GM18520 (cell line): ENCODE results near the gene DENND6B.

ENCODE experiments used
- ATAC-seq: cut with Tn5 transposase; IDR thresholded peaks from one replicate; pipeline ENCODE4 v1.9.1; 2021; ENCODE audit not compliant: unreplicated experiment

DENND6B gene

GRCh38 chr22:50304528-50305392 lies 22.1 kb downstream of the DENND6B start:
- no peak for ATAC-seq

- no peak for ATAC-seq
Observed at GRCh38 chr22:50303848-50304527, 22.8 kb downstream of the DENND6B start.

- no peak for ATAC-seq
Observed at GRCh38 chr22:50303515-50303847, 23.3 kb downstream of the DENND6B start.

DNA sequence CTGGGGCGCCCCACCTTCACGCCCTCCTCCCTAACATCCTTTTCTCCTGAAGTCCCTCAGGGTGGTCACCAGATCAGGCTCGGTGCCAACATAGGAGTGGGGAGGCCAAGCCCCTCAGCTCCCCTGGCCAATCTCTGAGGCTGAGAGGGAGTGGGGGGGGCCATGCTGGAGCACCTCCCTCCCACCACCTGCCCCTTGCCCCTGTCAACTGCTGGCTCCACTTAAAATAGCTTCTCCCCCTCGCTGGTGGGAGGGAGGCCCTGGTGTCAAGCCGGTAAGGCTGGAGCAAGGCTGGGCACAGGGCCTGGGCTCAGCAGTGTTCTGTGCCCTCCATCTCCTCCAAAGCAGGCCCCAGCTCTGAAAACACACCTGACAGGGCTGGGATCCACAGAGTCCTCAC lies 24.2 kb downstream of the DENND6B start:
- ATAC-seq, result no peak

DNA sequence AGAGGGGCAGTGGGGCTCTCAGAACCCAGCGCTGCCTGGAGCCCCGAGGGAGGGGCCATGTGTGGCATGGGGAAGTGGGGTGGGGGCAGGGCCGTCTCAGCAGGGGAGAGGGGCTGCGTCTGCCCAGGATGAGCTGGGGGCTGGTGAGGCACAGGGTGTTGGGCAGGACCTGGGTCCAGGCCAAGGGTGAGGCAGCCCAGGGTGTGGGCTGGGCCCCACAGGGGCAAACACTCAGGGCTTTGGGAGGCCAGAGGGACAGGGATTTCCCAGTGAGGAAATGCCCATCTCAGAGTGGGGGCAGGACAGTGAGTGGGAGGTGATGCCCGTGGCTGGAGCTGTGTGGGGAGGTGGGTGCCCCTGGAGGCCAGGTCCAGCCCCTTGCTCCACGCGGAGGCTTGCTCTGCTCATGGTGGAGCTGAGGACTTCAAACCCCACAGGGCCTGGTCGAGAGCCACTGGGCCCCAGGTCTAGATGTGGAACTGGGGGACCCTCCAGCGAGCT lies 24.7 kb downstream of the DENND6B start:
- ATAC-seq, result no peak

DNA sequence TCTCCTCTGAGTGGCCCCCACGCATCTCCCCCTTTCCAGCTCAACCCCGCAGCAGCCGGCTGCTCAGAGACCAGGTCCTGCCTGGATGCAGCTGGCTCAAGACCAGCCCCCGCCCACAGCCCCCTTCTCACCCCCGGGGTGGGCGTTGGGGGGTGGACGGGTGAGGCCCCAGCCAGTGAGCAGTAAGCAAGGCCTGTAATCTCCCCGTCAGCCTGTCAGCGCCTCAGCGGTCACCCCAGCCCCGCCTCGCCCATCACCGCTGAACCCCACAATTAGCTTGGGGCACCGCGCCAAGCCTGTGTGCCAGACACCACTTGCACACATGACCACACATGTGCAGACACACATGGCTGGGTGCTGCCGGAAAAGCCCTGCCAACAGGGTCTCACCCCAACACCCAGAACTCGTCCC lies 25.2 kb downstream of the DENND6B start:
- ATAC-seq, result no peak

DNA sequence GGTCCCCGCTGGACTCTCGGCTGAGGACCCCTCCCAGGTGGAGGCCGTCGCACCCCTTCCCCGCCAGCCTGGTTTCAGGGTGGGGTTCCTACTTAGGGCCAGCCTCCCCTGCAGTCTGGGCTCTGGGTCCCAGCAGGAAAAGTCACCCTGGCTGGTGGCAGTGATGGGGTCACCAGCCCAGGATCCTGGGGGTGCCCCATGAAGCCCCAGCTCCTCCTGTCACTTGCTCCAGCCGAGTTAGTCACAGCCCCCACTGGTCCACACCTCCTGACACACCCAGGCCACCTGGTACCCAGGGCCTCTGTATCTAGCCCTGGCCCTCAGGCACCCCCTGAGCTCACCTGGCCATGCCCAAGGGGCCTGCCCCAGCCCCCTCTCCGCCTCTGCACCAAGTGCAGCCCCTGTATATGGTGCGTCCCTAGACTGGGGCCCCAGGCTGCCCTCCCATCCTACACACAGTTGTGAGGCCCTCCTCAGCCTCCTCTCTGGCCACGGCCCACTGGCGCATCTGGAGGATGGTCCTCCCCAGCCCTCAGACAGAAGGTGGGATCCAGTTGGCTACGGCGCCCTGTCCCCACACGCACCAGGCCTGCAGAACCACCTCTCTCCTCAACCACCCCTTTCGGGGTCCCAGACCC lies 26.1 kb downstream of the DENND6B start:
- ATAC-seq, result no peak

GRCh38 chr22:50299785-50300619 lies 26.8 kb downstream of the DENND6B start:
- ATAC-seq, result no peak

GRCh38 chr22:50298937-50299784 lies 27.7 kb downstream of the DENND6B start:
- no peak for ATAC-seq

DNA sequence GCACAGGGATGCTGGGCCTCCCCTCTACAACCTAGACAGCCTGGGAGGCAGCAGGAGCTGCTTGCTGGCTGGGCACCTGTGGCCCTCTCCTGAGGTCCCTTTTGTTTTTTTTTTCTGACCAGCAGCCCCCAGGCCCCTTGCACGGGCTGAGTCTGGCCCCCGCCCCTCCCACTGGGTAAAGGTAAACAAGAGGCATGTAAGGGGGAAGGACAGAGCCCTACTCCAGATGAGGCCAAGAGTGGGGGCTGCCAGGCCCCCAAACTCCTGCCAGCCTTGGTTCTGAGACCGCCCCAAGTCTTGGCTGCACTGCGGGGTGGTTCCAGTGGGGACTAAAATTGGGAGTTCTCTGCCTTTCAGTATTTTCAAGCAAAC lies 28.6 kb downstream of the DENND6B start:
- no peak for ATAC-seq

- ATAC-seq, result no peak
Observed at GRCh38 chr22:50297510-50298265, 29.1 kb downstream of the DENND6B start.

DNA sequence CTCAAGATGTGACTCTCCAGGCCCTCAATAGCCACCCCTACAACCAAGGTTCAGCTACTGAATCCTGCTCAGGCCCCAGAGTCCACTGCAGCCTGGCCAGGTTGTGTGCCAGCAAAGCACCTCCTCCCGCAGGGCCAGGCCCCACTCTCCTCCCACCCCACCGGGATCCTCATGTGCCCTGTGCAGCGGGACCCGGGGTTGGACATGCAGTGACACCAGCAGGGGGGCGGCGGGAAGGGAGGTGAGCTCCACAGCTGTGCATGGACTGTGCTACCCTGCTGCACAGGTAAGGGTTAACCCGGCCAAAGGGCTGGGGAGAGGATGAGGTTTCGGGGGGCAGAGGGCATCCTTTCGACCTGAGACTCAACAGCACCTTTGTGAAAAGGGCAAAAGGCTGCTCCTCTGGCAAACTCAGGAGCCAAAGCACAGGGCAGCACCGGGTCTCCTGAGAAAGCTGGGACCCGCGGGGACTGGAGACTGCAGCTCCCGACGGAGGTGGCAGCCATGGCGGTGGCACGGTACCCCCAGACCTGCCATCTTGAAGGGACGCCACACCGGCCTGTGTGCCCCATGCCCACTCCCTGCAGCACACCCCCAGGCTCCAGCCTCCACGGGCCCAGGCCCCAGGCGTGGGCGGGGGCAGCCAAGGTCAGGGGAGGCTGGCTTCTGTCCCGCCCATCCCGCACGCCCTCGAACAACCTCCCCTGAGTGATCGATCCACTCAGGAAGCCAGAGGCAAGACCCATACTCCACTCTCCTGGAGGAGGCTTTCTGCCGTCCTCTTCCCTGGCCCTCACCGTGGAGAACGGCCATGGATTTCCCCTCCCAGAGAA lies 29.9 kb downstream of the DENND6B start:
- ATAC-seq, result no peak

DNA sequence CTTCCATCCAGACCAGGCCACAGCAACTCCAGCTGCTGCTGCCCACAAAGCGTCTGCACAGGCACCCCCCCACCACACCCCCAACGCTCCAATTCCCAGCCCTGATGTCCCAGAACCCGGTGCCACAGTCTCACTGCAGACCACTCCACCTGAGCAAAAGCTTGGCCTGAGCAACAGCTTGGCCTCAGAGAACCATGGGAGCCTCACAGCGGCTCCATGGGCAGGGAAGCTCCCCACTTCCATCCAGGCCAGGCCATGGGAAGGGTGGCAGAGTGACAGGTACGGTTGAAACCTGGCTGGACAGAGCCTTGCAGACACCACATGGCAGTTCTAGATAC lies 32.5 kb downstream of the DENND6B start:
- no peak for ATAC-seq

DNA sequence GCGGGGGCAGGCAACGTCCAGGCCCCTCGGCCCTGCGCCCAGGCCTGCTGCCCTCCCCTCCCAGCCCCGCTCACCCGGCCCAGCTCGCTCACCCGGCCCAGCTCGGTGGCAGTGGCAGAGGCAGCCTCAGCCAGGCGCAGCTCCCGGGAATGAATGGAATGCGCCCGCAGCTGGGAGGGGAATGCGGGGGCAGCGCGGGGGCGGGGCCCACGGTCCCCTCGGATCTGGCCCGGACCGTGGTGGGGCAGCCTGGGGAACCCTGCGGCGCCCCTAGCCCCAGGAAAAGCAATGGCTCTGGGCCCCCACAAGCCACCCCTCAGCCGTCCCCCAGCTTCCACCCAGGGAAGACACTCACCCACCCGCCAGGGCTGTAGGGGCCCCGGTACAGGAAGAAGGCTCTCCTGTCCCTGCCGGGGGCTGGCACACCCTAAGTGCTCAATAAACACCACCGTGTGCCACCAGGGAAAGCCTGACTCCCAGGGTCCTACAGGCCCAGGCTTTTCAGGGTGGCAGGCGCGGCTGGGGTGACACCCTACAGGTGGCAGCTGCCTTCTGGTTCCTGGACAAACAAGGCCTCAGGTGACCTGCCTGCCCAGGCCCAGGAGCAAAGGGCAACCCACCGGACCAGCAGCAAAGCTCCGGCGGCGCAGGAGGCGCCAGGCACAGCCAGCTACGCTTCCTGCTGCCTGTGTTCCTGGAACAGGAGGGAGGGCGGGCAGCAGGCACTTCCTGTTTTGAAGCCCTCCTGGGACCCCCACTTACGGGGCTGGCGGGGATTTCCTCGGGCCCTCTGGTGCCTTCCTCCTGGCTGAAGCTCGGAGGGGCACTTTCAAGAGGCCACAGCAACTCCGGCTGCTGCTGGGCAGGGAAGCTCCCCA lies 33.1 kb downstream of the DENND6B start:
- no peak for ATAC-seq

- no peak for ATAC-seq
Observed at GRCh38 chr22:50292643-50293440, 34.0 kb downstream of the DENND6B start.

DNA sequence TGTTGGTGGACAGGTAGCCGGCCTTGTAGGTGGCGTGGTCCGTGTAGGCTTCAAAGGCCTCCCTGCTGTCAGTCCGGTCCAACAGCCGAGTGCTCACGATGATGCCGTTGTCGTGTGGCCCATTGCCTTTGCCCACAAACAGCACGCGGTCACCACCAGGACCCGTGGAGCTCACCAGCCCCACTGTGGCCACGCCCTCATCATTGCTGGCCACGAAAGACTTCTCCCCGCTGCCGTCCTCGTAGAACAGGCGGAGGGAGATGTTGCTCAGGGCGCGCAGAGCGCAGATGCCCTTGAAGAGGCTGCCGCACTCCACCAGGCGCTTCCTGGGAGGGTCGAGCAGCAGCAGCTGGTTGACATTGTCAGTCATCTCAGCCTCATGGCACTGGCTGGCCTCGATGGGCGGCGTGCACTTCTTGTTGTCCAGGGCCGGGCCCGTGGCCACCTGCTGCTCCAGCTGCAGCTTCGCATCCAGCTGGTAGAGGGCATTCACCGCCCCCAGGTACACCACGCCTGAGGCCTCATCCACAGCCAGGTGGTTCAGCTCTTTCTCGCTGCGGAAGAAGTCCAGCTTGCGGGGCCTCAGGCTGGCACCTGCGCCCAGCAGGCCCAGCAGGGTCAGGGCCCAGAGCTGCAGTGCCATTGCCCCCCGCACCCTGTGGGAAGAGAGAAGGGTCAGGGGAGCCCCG lies 36.7 kb downstream of the DENND6B start:
- no peak for ATAC-seq
